GM12891 (cell line): ENCODE measurements around the gene FILIP1L.

Experiments
- DNase-seq: peaks from one replicate; pipeline ENCODE4 v3.0.0; 2011; ENCODE audit warnings: low spot score; ENCODE audit not compliant: insufficient read length
- FAIRE-seq: peaks from 2 replicates; lab custom pipeline; 2011; peaks lifted over from hg19 to GRCh38; lab: Jason Lieb, UNC
- PAX5 ChIP-seq: IDR thresholded peaks from 2 replicates; pipeline ENCODE4 v1.6.1; 2011; ENCODE audit warnings: low read length, moderate library complexity, mild to moderate bottlenecking; ENCODE audit not compliant: insufficient read depth, severe bottlenecking
- POLR2A ChIP-seq: IDR thresholded peaks from 2 replicates; pipeline ENCODE4 v1.6.1; 2011; ENCODE audit warnings: low read depth, low read length, control low read depth
- POLR2AphosphoS5 ChIP-seq: IDR thresholded peaks from 2 replicates; pipeline ENCODE4 v1.6.1; 2011; ENCODE audit warnings: low read depth, low read length, control low read depth
- POU2F2 ChIP-seq: IDR thresholded peaks from 2 replicates; pipeline ENCODE4 v1.6.1; 2011; ENCODE audit warnings: low read depth, mild to moderate bottlenecking, control low read depth, low read length, moderate library complexity
- SPI1 ChIP-seq: IDR thresholded peaks from 2 replicates; pipeline ENCODE4 v1.6.1; 2011; ENCODE audit warnings: low read depth, low read length, control low read depth
- TAF1 ChIP-seq: IDR thresholded peaks from 2 replicates; pipeline ENCODE4 v1.6.1; 2011; ENCODE audit warnings: low read depth, low read length, control low read depth

The FILIP1L gene

DNA sequence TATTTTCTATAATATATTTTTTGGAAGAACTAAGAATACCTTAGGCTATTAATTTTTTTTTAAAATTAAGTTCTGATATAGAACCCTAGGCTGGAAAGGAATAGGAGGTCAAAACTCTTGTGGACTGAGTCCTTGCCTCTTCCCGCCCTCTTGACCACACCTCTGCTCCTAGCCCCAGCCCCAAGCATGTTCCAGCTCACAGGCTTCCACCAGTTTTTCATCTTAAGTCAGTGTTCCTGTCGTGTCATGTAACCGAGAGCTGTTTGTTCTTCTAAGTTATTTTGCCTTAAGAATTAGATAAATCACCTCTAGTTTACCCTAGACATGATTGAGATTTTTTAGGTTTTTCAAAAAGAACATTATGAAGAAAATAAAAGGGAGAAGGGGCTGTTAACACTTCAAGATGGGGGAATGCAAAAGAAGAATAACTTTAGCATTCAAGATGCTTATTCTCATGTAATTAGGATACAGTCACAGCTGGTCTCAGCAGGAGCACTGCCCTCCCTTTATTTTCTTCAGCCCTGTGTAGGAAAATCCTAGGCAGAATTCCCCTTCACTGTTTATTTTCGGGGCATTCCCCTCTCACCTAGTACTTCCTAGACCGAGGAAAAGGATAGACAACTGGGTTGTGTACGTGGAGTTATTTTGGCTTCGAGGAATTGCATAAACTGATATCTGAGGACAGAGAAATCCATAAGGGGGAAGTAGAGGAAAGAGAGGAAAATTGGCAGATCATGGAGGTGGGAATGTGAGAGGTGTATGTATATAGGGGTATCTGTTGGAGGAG is 186.4 kb downstream of the FILIP1L start:
- DNase-seq (no peak), FAIRE-seq (no peak)
- no peak for TF ChIP-seq SPI1
- no peak for TF ChIP-seq POLR2AphosphoS5

DNA sequence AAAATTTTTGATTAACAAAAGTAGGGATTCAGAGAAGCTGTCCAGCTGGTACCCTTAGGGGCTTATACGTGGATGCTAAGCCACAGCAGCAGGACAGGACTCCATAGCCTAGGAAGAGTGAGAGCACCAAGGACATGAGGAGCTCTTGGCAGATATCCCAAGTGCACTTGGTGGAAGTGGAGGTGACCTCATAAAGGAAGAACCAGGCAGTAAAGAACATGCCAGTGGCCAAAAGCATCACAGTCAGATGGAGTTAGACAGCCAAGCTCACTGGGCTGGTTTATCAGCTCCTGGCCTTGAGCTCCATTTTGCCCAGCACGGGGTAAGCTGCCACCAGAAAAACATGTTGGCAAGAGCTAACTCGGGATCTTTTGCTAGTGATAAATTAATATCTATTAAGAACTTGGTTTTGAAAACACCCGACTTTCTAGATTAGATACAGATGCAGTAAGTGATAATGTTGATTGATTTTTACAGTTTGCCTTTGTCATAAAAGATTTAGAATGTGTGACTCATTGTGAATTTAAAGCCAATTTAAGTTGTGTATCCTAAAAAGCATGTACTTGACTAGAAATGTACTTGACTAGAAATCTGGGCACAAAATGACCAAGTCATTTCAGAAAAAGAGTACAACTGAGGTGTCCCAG is 188.6 kb downstream of the FILIP1L start:
- DNase-seq: no peak
- TF ChIP-seq POLR2A (no peak), SPI1 (no peak), POU2F2 (no peak), PAX5 (no peak), TAF1 (no peak), POLR2AphosphoS5 (no peak)
- FAIRE-seq: no peak

GRCh38 chr3:99923873-99924272 is 190.4 kb downstream of the FILIP1L start:
- no peak for DNase-seq
- TF ChIP-seq POLR2A (no peak), PAX5 (no peak), POU2F2 (no peak)
- no peak for FAIRE-seq

GRCh38 chr3:99921986-99922385 is 192.3 kb downstream of the FILIP1L start:
- no peak for FAIRE-seq
- no peak for DNase-seq
- TF ChIP-seq PAX5 (no peak), TAF1 (no peak), POLR2A (no peak), POU2F2 (no peak), SPI1 (no peak), POLR2AphosphoS5 (no peak)

GRCh38 chr3:99921377-99921695 is 193.0 kb downstream of the FILIP1L start:
- no peak for FAIRE-seq
- TF ChIP-seq POLR2A: no peak
- no peak for TF ChIP-seq POLR2AphosphoS5
- TF ChIP-seq TAF1: no peak
- DNase-seq: no peak

DNA sequence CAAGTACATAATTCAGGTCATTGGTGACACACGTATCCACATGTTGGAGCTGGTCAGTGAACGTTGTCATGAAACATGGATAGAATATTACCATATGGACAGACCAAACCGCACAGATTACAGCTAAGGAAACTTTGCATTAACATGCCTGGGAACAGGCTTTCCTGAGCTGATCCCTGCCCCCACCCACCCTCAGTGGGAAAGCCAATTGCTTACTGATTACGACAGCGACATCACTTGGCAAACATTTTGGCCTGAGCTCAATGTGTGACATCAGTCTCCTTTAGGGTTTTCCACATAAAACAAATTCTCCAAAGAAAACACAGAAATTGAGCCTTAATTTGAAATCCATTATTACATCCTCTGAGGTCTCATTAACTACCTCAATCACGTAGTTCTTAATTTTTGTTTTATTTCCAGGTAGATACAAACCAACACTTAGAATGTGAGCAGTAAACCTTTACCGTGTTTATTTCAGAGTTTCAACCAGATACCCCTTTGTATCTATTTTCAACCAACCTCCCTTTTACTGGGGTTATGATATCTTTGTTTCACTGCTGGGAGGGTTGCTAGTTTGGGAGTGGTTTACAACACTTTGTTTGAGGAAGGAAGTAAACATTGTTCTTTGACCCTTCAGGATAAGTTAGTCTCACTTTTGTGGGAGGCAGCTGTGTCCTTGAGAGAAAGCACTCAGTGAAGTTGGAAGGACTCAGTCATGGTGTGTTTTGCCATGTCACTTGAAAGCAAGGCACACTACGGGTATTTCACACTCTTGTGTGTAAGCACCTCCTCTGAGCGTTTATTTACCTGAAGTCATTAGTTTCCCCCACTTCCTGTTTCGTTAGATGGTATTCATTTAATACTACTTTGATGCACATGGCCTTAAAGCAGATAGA is 193.6 kb downstream of the FILIP1L start:
- no peak for TF ChIP-seq PAX5
- no peak for TF ChIP-seq POLR2A
- no peak for TF ChIP-seq POU2F2
- TF ChIP-seq POLR2AphosphoS5: no peak
- TF ChIP-seq TAF1: no peak
- TF ChIP-seq SPI1: peak; percentile 80
- DNase-seq (no peak), FAIRE-seq (peak; percentile 55)

DNA sequence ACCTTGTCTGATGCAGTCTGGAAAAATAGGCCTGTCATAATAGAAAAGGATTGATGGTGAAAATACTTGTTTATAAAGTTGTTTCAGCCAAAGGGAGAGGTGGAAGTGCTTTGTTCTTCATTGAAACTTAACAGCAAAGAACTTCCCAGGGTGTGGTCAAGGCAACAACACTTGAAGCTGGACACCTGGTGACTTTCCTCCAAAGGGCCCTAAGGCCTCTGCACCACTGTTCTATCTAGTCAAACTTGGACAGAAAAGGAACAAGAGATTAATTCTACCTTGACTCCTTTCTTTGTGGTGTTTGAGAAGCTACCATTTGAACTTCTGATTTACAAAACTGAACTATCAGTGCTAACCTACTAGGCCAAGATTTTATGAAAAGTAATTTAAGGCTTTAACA is 194.6 kb downstream of the FILIP1L start:
- no peak for TF ChIP-seq POLR2A
- FAIRE-seq (no peak), DNase-seq (no peak)

GRCh38 chr3:99918715-99919114 is 195.6 kb downstream of the FILIP1L start:
- no peak for TF ChIP-seq POLR2AphosphoS5
- no peak for TF ChIP-seq POLR2A
- no peak for TF ChIP-seq TAF1
- TF ChIP-seq POU2F2: no peak
- no peak for TF ChIP-seq PAX5
- DNase-seq: no peak
- FAIRE-seq: no peak

- no peak for TF ChIP-seq POLR2AphosphoS5
- no peak for TF ChIP-seq POLR2A
- no peak for TF ChIP-seq POU2F2
- no peak for TF ChIP-seq SPI1
- no peak for TF ChIP-seq PAX5
- no peak for TF ChIP-seq TAF1
- FAIRE-seq (no peak), DNase-seq (no peak)
These were observed 198.3 kb downstream of the FILIP1L start for GRCh38 chr3:99915906-99916432.

- FAIRE-seq (no peak), DNase-seq (no peak)
- TF ChIP-seq POLR2AphosphoS5 (no peak), PAX5 (no peak), TAF1 (no peak), POLR2A (no peak), POU2F2 (no peak)
These were observed 202.9 kb downstream of the FILIP1L start for GRCh38 chr3:99911433-99911832.
